Vagina (tissue), 2 donors: ENCODE data around the gene BLACAT1.

Experiments
- CTCF ChIP-seq, 3 experiments: fragments of 450-650 bp in 2 of 3; fragments of 200-600 bp in 1 of 3; sonication (generic) in 1 of 3; IDR thresholded peaks; one replicate each; pipeline ENCODE4 v1.5.1; 2017 to 2019; ENCODE audit warnings: antibody characterized with exemption in 3 of 3, mild to moderate bottlenecking in 2 of 3, moderate library complexity in 2 of 3
- POLR2A ChIP-seq, 2 donors: fragments of 450-650 bp; IDR thresholded peaks; one replicate each; pipeline ENCODE4 v1.6.1; 2017; ENCODE audit warnings: antibody characterized with exemption in 2 of 2, mild to moderate bottlenecking in 2 of 2, moderate library complexity in 2 of 2
- POLR2AphosphoS5 ChIP-seq, 2 donors: sonication (generic); formaldehyde crosslinking; IDR thresholded peaks; one replicate each; pipeline ENCODE4 v1.9.0; 2017; ENCODE audit warnings: antibody characterized with exemption in 2 of 2, mild to moderate bottlenecking in 2 of 2, low read depth in 1 of 2; ENCODE audit not compliant: insufficient read depth in 1 of 2

DNA sequence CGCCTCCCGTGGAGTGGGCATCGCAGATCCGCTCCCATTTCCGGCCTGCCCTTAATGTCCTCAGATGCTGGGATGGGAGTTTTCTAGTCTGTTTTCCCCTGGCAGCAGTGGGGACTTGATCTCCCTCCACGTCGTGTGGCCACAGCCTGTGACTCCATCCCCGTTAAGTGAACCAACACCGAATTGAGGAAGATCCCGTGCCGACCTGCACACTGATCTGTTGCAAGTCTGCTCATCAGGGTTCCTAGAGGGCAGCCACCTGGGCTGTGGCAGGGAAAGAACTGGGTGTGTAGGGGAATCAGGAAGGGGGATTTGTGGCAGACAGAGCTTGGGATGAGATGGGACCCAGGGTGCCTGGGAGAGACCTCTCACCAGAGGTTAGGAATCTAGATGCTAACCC is 25.4 kb upstream of the BLACAT1 start:
- TF ChIP-seq CTCF (IDR thresholded peaks at IDR 0.05) (no peak), POLR2A (IDR thresholded peaks at IDR 0.05) (no peak), POLR2AphosphoS5 (IDR thresholded peaks at IDR 0.05; ENCODE audit: insufficient read depth in 1 of 2, low read depth in 1 of 2) (no peak)
